ENCODE measurements around the gene KIF1A. TPM values are rescaled to one million over a fixed set of nuclear protein-coding genes. Genes with fewer than 3 reads are reported as not detected.

Gene KIF1A
- total RNA-seq, 1 experiment from 2014 or later = not detected

DNA sequence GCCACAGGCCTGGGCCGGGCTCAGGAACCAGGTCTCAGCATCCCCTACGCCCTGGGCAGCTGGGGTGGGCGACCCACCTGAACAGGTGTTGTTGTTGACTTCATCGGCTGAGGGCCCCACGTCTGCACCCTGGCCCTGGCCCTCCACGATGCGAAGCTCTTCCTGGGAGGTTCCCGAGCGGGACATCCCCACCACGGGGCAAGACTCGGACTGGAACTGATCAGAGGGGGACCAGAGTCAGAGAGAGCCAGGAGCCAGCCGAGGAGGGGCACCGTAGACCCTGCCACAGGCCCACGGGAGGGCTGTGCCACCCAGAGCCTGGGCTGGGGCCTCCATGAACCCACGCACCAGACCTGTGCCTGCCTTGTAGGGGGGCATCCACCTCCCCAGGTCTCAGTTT lies 74.1 kb downstream of the KIF1A start:
- intact Hi-C loops (cut with micrococcal nuclease) = no loop called here
- TF ChIP-seq, protein P1, sequence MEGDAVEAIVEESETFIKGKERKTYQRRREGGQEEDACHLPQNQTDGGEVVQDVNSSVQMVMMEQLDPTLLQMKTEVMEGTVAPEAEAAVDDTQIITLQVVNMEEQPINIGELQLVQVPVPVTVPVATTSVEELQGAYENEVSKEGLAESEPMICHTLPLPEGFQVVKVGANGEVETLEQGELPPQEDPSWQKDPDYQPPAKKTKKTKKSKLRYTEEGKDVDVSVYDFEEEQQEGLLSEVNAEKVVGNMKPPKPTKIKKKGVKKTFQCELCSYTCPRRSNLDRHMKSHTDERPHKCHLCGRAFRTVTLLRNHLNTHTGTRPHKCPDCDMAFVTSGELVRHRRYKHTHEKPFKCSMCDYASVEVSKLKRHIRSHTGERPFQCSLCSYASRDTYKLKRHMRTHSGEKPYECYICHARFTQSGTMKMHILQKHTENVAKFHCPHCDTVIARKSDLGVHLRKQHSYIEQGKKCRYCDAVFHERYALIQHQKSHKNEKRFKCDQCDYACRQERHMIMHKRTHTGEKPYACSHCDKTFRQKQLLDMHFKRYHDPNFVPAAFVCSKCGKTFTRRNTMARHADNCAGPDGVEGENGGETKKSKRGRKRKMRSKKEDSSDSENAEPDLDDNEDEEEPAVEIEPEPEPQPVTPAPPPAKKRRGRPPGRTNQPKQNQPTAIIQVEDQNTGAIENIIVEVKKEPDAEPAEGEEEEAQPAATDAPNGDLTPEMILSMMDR (conservative IDR thresholded peaks at IDR 0.05; ENCODE audit: low read depth, low read length) = no peak
- TF ChIP-seq EZH2 (IDR thresholded peaks at IDR 0.05; ENCODE audit: low read length, unreplicated experiment) (no peak), EZH2phosphoT487 (IDR thresholded peaks at IDR 0.05; ENCODE audit: borderline replicate concordance, low read length) (no peak)
- ChIA-PET CTCF (interaction anchor here (0.6 kb wide), 1 partner anchor 95 kb away, joined by 3 read pairs; no protein-coding TSS in a partner anchor), POLR2A (ENCODE audit: unreplicated experiment) (no interaction called here)
- Histone ChIP-seq H3K9me3 (ENCODE audit: low read length) (no peaks in the 10 kb centered on the region), H3K4me1 (ENCODE audit: insufficient read depth, low read length) (no peaks in the 10 kb centered on the region), H3F3A (ENCODE audit: low read length, unreplicated experiment) (no peaks in the 10 kb centered on the region), H4K20me1 (ENCODE audit: low read length) (no peaks in the 10 kb centered on the region), H2AFZ (ENCODE audit: low read length) (no peak overlapping the region), H3K9ac (ENCODE audit: low read length) (no peak overlapping the region), H3K9me2 (replicated peaks; ENCODE audit: low read length) (no peaks in the 10 kb centered on the region), H3K36me3 (ENCODE audit: low read depth, low read length) (no peaks in the 10 kb centered on the region), H3K79me2 (ENCODE audit: low read length) (no peaks in the 10 kb centered on the region), H3K4me3 (ENCODE audit: low read length) (no peak overlapping the region), H3K4me2 (ENCODE audit: low read length) (no peak overlapping the region), H3K27me3 (ENCODE audit: low read length) (no peaks in the 10 kb centered on the region), H3K27ac (ENCODE audit: low read length) (no peak overlapping the region)
- no peak for DNase-seq
- no TSS peak for BruUV-seq (replicated peaks)
- no peak for ATAC-seq

DNA sequence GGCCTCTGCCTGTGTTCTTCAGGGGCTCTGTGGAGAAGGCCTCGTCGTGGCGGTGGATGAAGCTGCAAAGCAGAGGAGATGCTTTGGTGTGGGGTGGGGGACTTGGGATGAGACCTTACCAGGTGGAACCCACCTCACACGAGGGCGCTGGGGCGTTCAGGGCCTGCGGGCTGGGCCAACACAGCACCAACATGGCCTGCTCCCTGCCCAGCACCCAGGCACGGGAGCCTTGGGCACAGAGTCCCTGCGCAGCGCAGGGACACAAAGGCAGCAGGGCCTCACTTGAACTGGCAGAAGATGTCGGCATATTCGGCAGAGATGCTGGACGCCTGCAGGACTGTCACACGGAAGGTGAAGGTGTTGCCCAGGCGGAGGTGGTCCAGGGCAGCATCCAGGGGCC lies 74.6 kb downstream of the KIF1A start:
- Histone ChIP-seq H3K27ac (ENCODE audit: low read length) (no peak overlapping the region), H3K9me3 (ENCODE audit: low read length) (no peaks in the 10 kb centered on the region), H4K20me1 (ENCODE audit: low read length) (no peaks in the 10 kb centered on the region), H3K9me2 (replicated peaks; ENCODE audit: low read length) (no peaks in the 10 kb centered on the region), H3K27me3 (ENCODE audit: low read length) (no peaks in the 10 kb centered on the region), H3K4me3 (ENCODE audit: low read length) (no peak overlapping the region), H3K36me3 (ENCODE audit: low read depth, low read length) (no peaks in the 10 kb centered on the region), H3F3A (ENCODE audit: low read length, unreplicated experiment) (no peaks in the 10 kb centered on the region), H3K4me2 (ENCODE audit: low read length) (no peak overlapping the region), H2AFZ (ENCODE audit: low read length) (no peak overlapping the region), H3K4me1 (ENCODE audit: insufficient read depth, low read length) (no peaks in the 10 kb centered on the region), H3K79me2 (ENCODE audit: low read length) (no peaks in the 10 kb centered on the region), H3K9ac (ENCODE audit: low read length) (no peak overlapping the region)
- no peak for ATAC-seq
- no peak for DNase-seq
- no TSS peak for BruUV-seq (replicated peaks)
- ChIA-PET POLR2A (ENCODE audit: unreplicated experiment) (no interaction called here), CTCF (no interaction called here)
- TF ChIP-seq EZH2phosphoT487 (IDR thresholded peaks at IDR 0.05; ENCODE audit: borderline replicate concordance, low read length) (no peak), EZH2 (IDR thresholded peaks at IDR 0.05; ENCODE audit: low read length, unreplicated experiment) (no peak)
- TF ChIP-seq, protein P1 (conservative IDR thresholded peaks at IDR 0.05; ENCODE audit: low read depth, low read length) = no peak
- intact Hi-C loops (cut with micrococcal nuclease) = no loop called here

DNA sequence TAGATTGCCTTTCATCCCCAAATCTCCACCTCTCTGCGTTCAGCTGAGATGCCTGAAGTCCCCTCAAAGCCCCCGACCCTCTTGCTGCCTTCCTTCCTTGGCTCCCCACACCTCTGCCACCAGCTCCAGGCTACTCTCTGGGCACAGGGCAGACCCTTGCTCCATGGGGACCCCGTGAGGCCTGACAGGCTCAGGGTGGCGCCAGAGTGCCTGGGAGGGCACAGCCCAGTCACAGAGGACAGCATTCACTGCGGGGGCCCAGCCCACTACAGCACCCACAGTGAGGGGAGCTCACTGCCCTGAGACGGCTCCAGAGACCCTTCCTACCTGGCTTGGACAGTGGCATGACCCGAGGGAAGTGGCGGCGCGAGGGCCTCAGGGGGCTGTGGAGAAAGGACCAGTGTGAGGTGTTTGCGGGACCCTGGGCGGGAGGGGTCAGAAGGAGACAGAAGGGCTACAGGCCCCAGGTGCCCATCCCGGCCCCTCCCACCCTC lies 77.4 kb downstream of the KIF1A start:
- BruUV-seq (replicated peaks) = no TSS peak
- no peaks in the 10 kb centered on the region for H3K27me3 ChIP-seq (ENCODE audit: low read length)
- ATAC-seq = no peak
- no peaks in the 10 kb centered on the region for H3K9me3 ChIP-seq (ENCODE audit: low read length)
- no peak for TF ChIP-seq EZH2phosphoT487 (IDR thresholded peaks at IDR 0.05; ENCODE audit: borderline replicate concordance, low read length)
- TF ChIP-seq EZH2 (IDR thresholded peaks at IDR 0.05; ENCODE audit: low read length, unreplicated experiment) = no peak
- TF ChIP-seq, protein P1 (conservative IDR thresholded peaks at IDR 0.05; ENCODE audit: low read depth, low read length) = no peak
- peaks cover 8% of the 10 kb centered on the region; the same call in 1 of the 2 replicates for H3K4me1 ChIP-seq (ENCODE audit: insufficient read depth, low read length)
- H3K36me3 ChIP-seq (ENCODE audit: low read depth, low read length) = no peaks in the 10 kb centered on the region
- POLR2A ChIA-PET (ENCODE audit: unreplicated experiment) = no interaction called here
- H3K9me2 ChIP-seq (replicated peaks; ENCODE audit: low read length) = no peaks in the 10 kb centered on the region
- no peaks in the 10 kb centered on the region for H3K79me2 ChIP-seq (ENCODE audit: low read length)
- H3K9ac ChIP-seq (ENCODE audit: low read length) = no peak overlapping the region
- CTCF ChIA-PET = no interaction called here
- H4K20me1 ChIP-seq (ENCODE audit: low read length) = no peaks in the 10 kb centered on the region
- intact Hi-C loops (cut with micrococcal nuclease) = no loop called here
- no peak overlapping the region for H3K4me3 ChIP-seq (ENCODE audit: low read length)
- no peak overlapping the region for H3K4me2 ChIP-seq (ENCODE audit: low read length)
- no peak overlapping the region for H3K27ac ChIP-seq (ENCODE audit: low read length)
- no peaks in the 10 kb centered on the region for H3F3A ChIP-seq (ENCODE audit: low read length, unreplicated experiment)
- no peak overlapping the region for H2AFZ ChIP-seq (ENCODE audit: low read length)
- DNase-seq = no peak
